Parathyroid adenoma (tissue), 2 donors: Measurements from ENCODE around the gene MTA2.
A peak's percentile ranks its signal among the peaks of the same experiment; 100 is the strongest.
"Not testable (repeated sequence)": the region's sequence is repeated elsewhere in the genome, so short reads cannot be mapped to it uniquely, and the experiment has no call there.

Experiments
- H2AFZ ChIP-seq: fragments of 300-600 bp; sonication (generic); one replicate; pipeline ENCODE4 v1.7.0; 2017; ENCODE audit warnings: antibody characterized with exemption, mild to moderate bottlenecking
- H3K27ac ChIP-seq: fragments of 300-600 bp; sonication (generic); one replicate; pipeline ENCODE4 v1.7.0; 2017
- H3K27me3 ChIP-seq: fragments of 300-600 bp; sonication (generic); one replicate; pipeline ENCODE4 v1.7.0; 2017; ENCODE audit warnings: low read length; ENCODE audit not compliant: control insufficient read depth, insufficient read depth
- H3K36me3 ChIP-seq: fragments of 300-600 bp; sonication (generic); one replicate; pipeline ENCODE4 v1.7.0; 2017; ENCODE audit warnings: low read length; ENCODE audit not compliant: control insufficient read depth, insufficient read depth
- H3K4me1 ChIP-seq: fragments of 300-600 bp; sonication (generic); one replicate; pipeline ENCODE4 v1.7.0; 2017; ENCODE audit warnings: control low read depth
- H3K4me2 ChIP-seq: fragments of 300-600 bp; sonication (generic); one replicate; pipeline ENCODE4 v1.7.0; 2017; ENCODE audit warnings: low read length
- H3K4me3 ChIP-seq: fragments of 300-600 bp; sonication (generic); one replicate; pipeline ENCODE4 v1.7.0; 2017; ENCODE audit warnings: low read depth, low read length
- H3K79me2 ChIP-seq: fragments of 300-600 bp; sonication (generic); one replicate; pipeline ENCODE4 v1.7.0; 2017; ENCODE audit warnings: control low read depth
- H3K9ac ChIP-seq: fragments of 300-600 bp; sonication (generic); one replicate; pipeline ENCODE4 v1.7.0; 2017; ENCODE audit warnings: mild to moderate bottlenecking
- H3K9me3 ChIP-seq: fragments of 300-600 bp; sonication (generic); one replicate; pipeline ENCODE4 v1.7.0; 2017; ENCODE audit warnings: low read length; ENCODE audit not compliant: control insufficient read depth
- CTCF ChIP-seq: fragments of 300-600 bp; sonication (generic); IDR thresholded peaks from one replicate; pipeline ENCODE4 v1.7.0; 2017; ENCODE audit warnings: antibody characterized with exemption, mild to moderate bottlenecking
- donor health status: primary hyperparathyroidism.

MTA2 gene

GRCh38 chr11:62553080-62553838, 48.4 kb downstream of the MTA2 start:
- Histone ChIP-seq H3K4me1 (peaks cover 44% of the 10 kb centered on the region), H3K9me3 (no peaks in the 10 kb centered on the region), H3K27me3 (no peaks in the 10 kb centered on the region), H3K4me2 (peak overlapping the region; percentile 57), H3K79me2 (no peaks in the 10 kb centered on the region), H3K9ac (no peak overlapping the region), H2AFZ (peak overlapping the region; percentile 84), H3K4me3 (peak overlapping the region; percentile 23), H3K27ac (peak overlapping the region; percentile 98), H3K36me3 (no peaks in the 10 kb centered on the region)
- TF ChIP-seq CTCF = no peak

GRCh38 chr11:62552485-62553079, 49.1 kb downstream of the MTA2 start:
- Histone ChIP-seq H3K79me2 (no peaks in the 10 kb centered on the region), H3K27ac (peak overlapping the region; percentile 98), H2AFZ (peak overlapping the region; percentile 84), H3K27me3 (no peaks in the 10 kb centered on the region), H3K36me3 (no peaks in the 10 kb centered on the region), H3K9ac (no peak overlapping the region), H3K9me3 (no peaks in the 10 kb centered on the region), H3K4me2 (peak overlapping the region; percentile 57), H3K4me3 (peak overlapping the region; percentile 23), H3K4me1 (peaks cover 43% of the 10 kb centered on the region)
- no peak for TF ChIP-seq CTCF

- H3K4me2 ChIP-seq, H3K9me3 ChIP-seq, H3K27ac ChIP-seq, H3K79me2 ChIP-seq, H3K4me3 ChIP-seq, H3K36me3 ChIP-seq, H2AFZ ChIP-seq, H3K9ac ChIP-seq, H3K27me3 ChIP-seq: not testable (repeated sequence)
- peaks cover 27% of the 10 kb centered on the region for H3K4me1 ChIP-seq
These were observed 51.2 kb downstream of the MTA2 start for GRCh38 chr11:62550478-62550877.

GRCh38 chr11:62548545-62549335, 52.9 kb downstream of the MTA2 start:
- peaks cover 11% of the 10 kb centered on the region for H3K4me1 ChIP-seq
- no peak overlapping the region for H3K9ac ChIP-seq
- peaks cover 3% of the 10 kb centered on the region for H3K79me2 ChIP-seq
- no peaks in the 10 kb centered on the region for H3K36me3 ChIP-seq
- no peaks in the 10 kb centered on the region for H3K9me3 ChIP-seq
- H3K4me2 ChIP-seq = no peak overlapping the region
- TF ChIP-seq CTCF = no peak
- H2AFZ ChIP-seq = no peak overlapping the region
- H3K4me3 ChIP-seq = no peak overlapping the region
- H3K27ac ChIP-seq = no peak overlapping the region
- no peaks in the 10 kb centered on the region for H3K27me3 ChIP-seq

- no peak overlapping the region for H3K9ac ChIP-seq
These were observed 53.9 kb downstream of the MTA2 start for GRCh38 chr11:62547691-62548281.

More at GRCh38 chr11:62547691-62548281, 53.9 kb downstream of the MTA2 start:
- H2AFZ ChIP-seq = no peak overlapping the region
- peaks cover 5% of the 10 kb centered on the region for H3K4me1 ChIP-seq
- H3K27ac ChIP-seq = no peak overlapping the region
- H3K4me2 ChIP-seq = peak overlapping the region; percentile 22
- no peaks in the 10 kb centered on the region for H3K27me3 ChIP-seq
- H3K36me3 ChIP-seq = no peaks in the 10 kb centered on the region
- no peak for TF ChIP-seq CTCF
- no peaks in the 10 kb centered on the region for H3K9me3 ChIP-seq
- H3K79me2 ChIP-seq = peaks cover 7% of the 10 kb centered on the region
- no peak overlapping the region for H3K4me3 ChIP-seq
